ENCODE measurements around the gene SLC6A18.

SLC6A18 gene

GRCh38 chr5:1220351-1220750 lies 4.8 kb upstream of the SLC6A18 start:
- no peak for TF ChIP-seq CTCF (IDR thresholded peaks at IDR 0.05)
- Histone ChIP-seq H3K36me3 (no peaks in the 10 kb centered on the region), H3K9me3 (no peaks in the 10 kb centered on the region), H3K4me1 (ENCODE audit: control insufficient read depth in 1 of 2, insufficient read depth in 1 of 2, low read depth in 1 of 2, low read length in 1 of 2) (no peaks in the 10 kb centered on the region), H3K4me3 (ENCODE audit: low read depth in 1 of 2, low read length in 1 of 2) (no peak overlapping the region), H3K27ac (no peak overlapping the region), H3K27me3 (no peaks in the 10 kb centered on the region)

GRCh38 chr5:1220831-1221230 lies 4.3 kb upstream of the SLC6A18 start:
- H3K4me3 ChIP-seq (ENCODE audit: low read depth in 1 of 2, low read length in 1 of 2) = no peak overlapping the region
- no peaks in the 10 kb centered on the region for H3K27me3 ChIP-seq
- H3K27ac ChIP-seq = no peak overlapping the region
- H3K4me1 ChIP-seq (ENCODE audit: control insufficient read depth in 1 of 2, insufficient read depth in 1 of 2, low read depth in 1 of 2, low read length in 1 of 2) = no peaks in the 10 kb centered on the region
- TF ChIP-seq CTCF (IDR thresholded peaks at IDR 0.05) = no peak
- no peaks in the 10 kb centered on the region for H3K9me3 ChIP-seq
- no peaks in the 10 kb centered on the region for H3K36me3 ChIP-seq

GRCh38 chr5:1221721-1222120 lies 3.5 kb upstream of the SLC6A18 start:
- Histone ChIP-seq H3K27ac (no peak overlapping the region), H3K36me3 (no peaks in the 10 kb centered on the region), H3K4me1 (ENCODE audit: control insufficient read depth in 1 of 2, insufficient read depth in 1 of 2, low read depth in 1 of 2, low read length in 1 of 2) (no peaks in the 10 kb centered on the region), H3K4me3 (ENCODE audit: low read depth in 1 of 2, low read length in 1 of 2) (no peak overlapping the region), H3K27me3 (no peaks in the 10 kb centered on the region), H3K9me3 (no peaks in the 10 kb centered on the region)
- no peak for TF ChIP-seq CTCF (IDR thresholded peaks at IDR 0.05)

- Histone ChIP-seq H3K9me3 (no peaks in the 10 kb centered on the region), H3K27ac (no peak overlapping the region), H3K36me3 (no peaks in the 10 kb centered on the region), H3K27me3 (peaks cover under 1% of the 10 kb centered on the region), H3K4me3 (ENCODE audit: low read depth in 1 of 2, low read length in 1 of 2) (no peak overlapping the region), H3K4me1 (ENCODE audit: control insufficient read depth in 1 of 2, insufficient read depth in 1 of 2, low read depth in 1 of 2, low read length in 1 of 2) (no peaks in the 10 kb centered on the region)
- TF ChIP-seq CTCF (IDR thresholded peaks at IDR 0.05) = no peak
Observed at GRCh38 chr5:1222147-1222546, 3.0 kb upstream of the SLC6A18 start.

GRCh38 chr5:1222621-1223277 lies 2.4 kb upstream of the SLC6A18 start:
- Histone ChIP-seq H3K27ac (no peak overlapping the region), H3K4me1 (ENCODE audit: control insufficient read depth in 1 of 2, insufficient read depth in 1 of 2, low read depth in 1 of 2, low read length in 1 of 2) (no peaks in the 10 kb centered on the region), H3K36me3 (no peaks in the 10 kb centered on the region), H3K9me3 (no peaks in the 10 kb centered on the region), H3K4me3 (ENCODE audit: low read depth in 1 of 2, low read length in 1 of 2) (no peak overlapping the region), H3K27me3 (peaks cover 6% of the 10 kb centered on the region)
- no peak for TF ChIP-seq CTCF (IDR thresholded peaks at IDR 0.05)
